ENCODE measurements around the gene RBMS1. TPM values are rescaled to one million over a fixed set of nuclear protein-coding genes. Genes with fewer than 3 reads are reported as not detected.

The RBMS1 gene
- total and polyA plus RNA-seq, 2 of the 13 experiments (the other 11 are each of a cell fraction or from before 2014, with no cell fraction given): 55.5 to 110 TPM

- TF ChIP-seq, protein P1, sequence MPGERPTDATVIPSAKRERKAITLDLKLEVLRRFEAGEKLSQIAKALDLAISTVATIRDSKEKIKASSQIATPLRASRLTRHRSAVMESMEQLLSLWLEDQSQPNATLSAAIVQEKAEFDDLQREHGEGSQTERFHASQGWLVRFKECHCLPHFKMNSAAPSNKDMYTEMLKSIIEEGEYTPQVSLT (CRISPR knock-in tag; IDR thresholded peaks at IDR 0.05; ENCODE audit: borderline replicate concordance, low read depth): no peak
- TF ChIP-seq ZNF788 (CRISPR knock-in tag; IDR thresholded peaks at IDR 0.05; ENCODE audit: borderline replicate concordance): no peak
- no peak for TF ChIP-seq MAZ (IDR thresholded peaks at IDR 0.05; ENCODE audit: borderline replicate concordance, low read depth, low read length)
- TF ChIP-seq MAZ (CRISPR knock-in tag; IDR thresholded peaks at IDR 0.05; ENCODE audit: low read depth): no peak
- no peak for TF ChIP-seq ZNF780A (CRISPR knock-in tag; IDR thresholded peaks at IDR 0.05)
- TF ChIP-seq ADNP (CRISPR knock-in tag; IDR thresholded peaks at IDR 0.05): no peak
- no peak for TF ChIP-seq TCF12 (IDR thresholded peaks at IDR 0.05)
- TF ChIP-seq TCF12 (CRISPR knock-in tag; IDR thresholded peaks at IDR 0.05): no peak
- TF ChIP-seq ZNF740 (CRISPR knock-in tag; IDR thresholded peaks at IDR 0.05): no peak
- TF ChIP-seq PHF20 (CRISPR knock-in tag; IDR thresholded peaks at IDR 0.05): no peak
- TF ChIP-seq CENPX (CRISPR knock-in tag; IDR thresholded peaks at IDR 0.05): no peak
- TF ChIP-seq, protein P2, sequence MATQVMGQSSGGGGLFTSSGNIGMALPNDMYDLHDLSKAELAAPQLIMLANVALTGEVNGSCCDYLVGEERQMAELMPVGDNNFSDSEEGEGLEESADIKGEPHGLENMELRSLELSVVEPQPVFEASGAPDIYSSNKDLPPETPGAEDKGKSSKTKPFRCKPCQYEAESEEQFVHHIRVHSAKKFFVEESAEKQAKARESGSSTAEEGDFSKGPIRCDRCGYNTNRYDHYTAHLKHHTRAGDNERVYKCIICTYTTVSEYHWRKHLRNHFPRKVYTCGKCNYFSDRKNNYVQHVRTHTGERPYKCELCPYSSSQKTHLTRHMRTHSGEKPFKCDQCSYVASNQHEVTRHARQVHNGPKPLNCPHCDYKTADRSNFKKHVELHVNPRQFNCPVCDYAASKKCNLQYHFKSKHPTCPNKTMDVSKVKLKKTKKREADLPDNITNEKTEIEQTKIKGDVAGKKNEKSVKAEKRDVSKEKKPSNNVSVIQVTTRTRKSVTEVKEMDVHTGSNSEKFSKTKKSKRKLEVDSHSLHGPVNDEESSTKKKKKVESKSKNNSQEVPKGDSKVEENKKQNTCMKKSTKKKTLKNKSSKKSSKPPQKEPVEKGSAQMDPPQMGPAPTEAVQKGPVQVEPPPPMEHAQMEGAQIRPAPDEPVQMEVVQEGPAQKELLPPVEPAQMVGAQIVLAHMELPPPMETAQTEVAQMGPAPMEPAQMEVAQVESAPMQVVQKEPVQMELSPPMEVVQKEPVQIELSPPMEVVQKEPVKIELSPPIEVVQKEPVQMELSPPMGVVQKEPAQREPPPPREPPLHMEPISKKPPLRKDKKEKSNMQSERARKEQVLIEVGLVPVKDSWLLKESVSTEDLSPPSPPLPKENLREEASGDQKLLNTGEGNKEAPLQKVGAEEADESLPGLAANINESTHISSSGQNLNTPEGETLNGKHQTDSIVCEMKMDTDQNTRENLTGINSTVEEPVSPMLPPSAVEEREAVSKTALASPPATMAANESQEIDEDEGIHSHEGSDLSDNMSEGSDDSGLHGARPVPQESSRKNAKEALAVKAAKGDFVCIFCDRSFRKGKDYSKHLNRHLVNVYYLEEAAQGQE (IDR thresholded peaks at IDR 0.05; ENCODE audit: borderline replicate concordance in 1 of 2, low read depth in 1 of 2, low read length in 2 of 2): no peak
- TF ChIP-seq, protein P3, sequence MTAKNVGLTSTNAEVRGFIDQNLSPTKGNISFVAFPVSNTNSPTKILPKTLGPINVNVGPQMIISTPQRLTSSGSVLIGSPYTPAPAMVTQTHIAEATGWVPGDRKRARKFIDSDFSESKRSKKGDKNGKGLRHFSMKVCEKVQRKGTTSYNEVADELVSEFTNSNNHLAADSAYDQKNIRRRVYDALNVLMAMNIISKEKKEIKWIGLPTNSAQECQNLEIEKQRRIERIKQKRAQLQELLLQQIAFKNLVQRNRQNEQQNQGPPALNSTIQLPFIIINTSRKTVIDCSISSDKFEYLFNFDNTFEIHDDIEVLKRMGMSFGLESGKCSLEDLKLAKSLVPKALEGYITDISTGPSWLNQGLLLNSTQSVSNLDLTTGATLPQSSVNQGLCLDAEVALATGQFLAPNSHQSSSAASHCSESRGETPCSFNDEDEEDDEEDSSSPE (CRISPR knock-in tag; IDR thresholded peaks at IDR 0.05): no peak
- TF ChIP-seq, protein P4, sequence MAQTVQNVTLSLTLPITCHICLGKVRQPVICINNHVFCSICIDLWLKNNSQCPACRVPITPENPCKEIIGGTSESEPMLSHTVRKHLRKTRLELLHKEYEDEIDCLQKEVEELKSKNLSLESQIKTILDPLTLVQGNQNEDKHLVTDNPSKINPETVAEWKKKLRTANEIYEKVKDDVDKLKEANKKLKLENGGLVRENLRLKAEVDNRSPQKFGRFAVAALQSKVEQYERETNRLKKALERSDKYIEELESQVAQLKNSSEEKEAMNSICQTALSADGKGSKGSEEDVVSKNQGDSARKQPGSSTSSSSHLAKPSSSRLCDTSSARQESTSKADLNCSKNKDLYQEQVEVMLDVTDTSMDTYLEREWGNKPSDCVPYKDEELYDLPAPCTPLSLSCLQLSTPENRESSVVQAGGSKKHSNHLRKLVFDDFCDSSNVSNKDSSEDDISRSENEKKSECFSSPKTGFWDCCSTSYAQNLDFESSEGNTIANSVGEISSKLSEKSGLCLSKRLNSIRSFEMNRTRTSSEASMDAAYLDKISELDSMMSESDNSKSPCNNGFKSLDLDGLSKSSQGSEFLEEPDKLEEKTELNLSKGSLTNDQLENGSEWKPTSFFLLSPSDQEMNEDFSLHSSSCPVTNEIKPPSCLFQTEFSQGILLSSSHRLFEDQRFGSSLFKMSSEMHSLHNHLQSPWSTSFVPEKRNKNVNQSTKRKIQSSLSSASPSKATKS (CRISPR knock-in tag; IDR thresholded peaks at IDR 0.05): no peak
- TF ChIP-seq CTCF (CRISPR knock-in tag; IDR thresholded peaks at IDR 0.05): peak; percentile 74
- TF ChIP-seq, protein P5, sequence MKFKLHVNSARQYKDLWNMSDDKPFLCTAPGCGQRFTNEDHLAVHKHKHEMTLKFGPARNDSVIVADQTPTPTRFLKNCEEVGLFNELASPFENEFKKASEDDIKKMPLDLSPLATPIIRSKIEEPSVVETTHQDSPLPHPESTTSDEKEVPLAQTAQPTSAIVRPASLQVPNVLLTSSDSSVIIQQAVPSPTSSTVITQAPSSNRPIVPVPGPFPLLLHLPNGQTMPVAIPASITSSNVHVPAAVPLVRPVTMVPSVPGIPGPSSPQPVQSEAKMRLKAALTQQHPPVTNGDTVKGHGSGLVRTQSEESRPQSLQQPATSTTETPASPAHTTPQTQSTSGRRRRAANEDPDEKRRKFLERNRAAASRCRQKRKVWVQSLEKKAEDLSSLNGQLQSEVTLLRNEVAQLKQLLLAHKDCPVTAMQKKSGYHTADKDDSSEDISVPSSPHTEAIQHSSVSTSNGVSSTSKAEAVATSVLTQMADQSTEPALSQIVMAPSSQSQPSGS (CRISPR knock-in tag; IDR thresholded peaks at IDR 0.05): no peak
Measured at GRCh38 chr2:160324161-160324800, 169.3 kb downstream of the RBMS1 start (continued).

All from HepG2 (cell line).